Renal pelvis (tissue), 4 donors: Measurements from ENCODE around the gene ATF6. TPM values are rescaled to one million over a fixed set of nuclear protein-coding genes. Genes with fewer than 3 reads are reported as not detected.
A peak's percentile ranks its signal among the peaks of the same experiment; 100 is the strongest.
"Not testable (repeated sequence)": the region's sequence is repeated elsewhere in the genome, so short reads cannot be mapped to it uniquely, and the experiment has no call there.

Experiments used
- DNase-seq: peaks from one replicate; pipeline ENCODE4 v3.0.0-alpha.2; 2013
- polyA plus RNA-seq, 3 donors: library from polyadenylated mRNA; unstranded; fragments of 120-200 nt; gene quantifications; one replicate each; pipeline ENCODE4 v1.2.1, GENCODE V29; 2013; ENCODE audit not compliant: insufficient read length in 3 of 3

The ATF6 gene
- polyA plus RNA-seq, 3 donors, result 26.6 to 32.6 (median 27.5) TPM

DNA sequence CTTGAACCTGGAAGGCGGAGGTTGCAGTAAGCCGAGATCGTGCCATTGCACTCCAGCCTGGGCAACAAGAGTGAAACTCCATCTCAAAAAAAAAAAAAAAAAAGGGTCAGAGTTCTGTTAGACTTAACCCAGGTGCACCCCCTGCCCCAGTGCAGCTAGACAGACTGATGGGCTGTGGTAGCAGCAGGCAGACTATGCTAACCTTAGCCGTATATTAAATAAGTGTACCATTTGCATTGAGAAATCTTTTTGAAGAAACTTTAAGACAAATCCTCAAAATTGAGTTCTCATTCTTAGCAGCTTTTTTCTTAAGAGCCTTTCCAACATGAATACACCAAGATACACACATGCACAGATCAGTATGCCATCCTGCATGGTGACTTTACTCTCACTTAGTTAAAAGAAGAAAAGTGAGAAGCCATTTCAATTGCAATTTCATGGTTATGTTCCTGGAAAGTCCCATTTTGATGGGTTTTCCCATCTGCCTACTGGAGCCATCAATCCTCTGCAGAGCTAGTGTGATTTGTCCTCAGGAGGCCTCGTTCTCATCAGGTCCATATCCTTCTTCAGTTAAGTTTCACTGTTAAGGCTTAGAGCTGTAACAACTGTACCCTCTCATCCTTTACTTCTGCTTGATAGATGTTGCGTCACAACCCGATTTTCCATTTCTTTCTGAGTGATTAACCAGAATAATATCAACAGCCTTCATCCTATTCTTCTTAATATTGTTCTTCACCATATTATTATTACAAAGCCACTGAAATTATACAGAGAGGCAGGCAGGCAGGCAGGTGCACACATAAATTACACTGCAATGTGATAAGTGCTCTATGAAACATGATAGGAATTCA is 37.5 kb upstream of the ATF6 start:
- DNase-seq, result no peak

DNA sequence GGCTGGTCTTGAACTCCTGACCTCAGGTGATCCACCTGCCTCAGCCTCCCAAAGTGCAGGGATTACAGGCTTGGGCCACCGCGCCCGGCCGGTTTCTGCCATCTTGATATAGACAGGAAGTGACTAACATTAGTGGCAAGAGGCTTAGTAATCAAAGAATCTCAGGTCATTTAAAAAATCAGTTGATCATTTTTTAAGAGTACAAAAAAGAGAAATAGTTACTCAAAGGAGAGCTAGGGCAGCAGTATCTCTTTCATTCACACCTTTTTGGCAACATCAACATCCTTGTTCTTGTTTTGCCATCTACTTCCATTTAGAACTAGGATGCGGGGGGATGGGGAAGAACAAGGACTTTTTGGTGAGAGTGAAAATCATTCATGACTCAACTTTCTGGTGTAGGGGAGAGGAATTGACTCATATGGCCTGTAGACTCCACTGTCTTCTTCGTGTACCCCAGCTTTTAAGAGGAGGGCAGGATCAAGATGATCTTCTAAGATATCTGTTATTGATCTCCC is 36.0 kb upstream of the ATF6 start:
- no peak for DNase-seq

DNA sequence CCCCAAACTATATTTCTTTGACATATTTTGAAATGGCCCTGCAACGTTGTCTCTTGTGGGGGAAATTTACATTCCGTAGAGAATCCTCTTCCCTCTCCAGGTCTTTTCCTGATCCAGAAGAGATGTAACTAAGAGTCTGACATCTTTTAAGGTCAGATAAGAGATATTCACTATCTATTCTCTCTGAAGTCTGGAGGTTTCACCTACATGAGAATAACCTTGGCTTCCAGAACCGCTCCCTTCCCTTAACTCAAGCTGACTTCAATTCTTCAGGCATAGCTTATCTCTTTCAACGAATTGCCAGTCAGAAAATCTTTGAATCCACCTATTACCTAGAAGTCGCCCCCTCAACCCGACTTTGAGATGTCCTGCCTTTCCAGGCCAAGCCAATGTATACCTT is 34.9 kb upstream of the ATF6 start:
- no peak for DNase-seq

DNA sequence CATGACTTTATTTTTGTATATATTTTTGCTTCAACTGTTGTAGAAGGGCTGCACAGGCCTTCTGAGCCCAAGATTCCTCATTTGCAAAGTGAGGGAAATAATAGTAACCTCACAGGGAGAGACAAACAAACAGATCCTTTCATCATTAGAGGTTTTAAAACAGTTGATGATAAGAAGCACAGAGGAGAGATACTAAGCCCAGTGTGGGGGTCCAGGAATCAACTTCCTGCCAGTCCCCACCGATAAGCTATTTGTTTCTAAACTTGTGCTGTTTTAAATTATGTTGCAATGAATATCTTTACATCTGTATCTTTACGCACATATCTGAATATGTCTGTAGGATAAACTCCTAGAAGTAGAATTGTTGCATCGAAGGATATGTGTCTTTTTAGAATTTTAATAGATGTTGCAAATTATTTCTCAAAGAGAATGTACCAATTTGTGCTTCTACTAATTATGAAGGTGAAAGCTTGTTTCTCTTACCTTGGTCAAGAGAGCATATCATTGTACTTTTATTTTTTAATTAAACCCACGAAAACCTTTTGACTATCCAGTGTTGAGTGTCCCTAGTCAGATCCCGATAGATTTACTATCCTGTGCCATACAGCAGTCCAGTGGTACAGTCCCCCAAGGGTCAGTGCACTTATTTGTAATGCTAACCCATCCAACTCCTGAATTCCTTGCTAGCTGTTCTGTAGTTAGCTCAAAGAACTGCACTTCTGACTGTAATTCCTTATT is 34.0 kb upstream of the ATF6 start:
- DNase-seq, result no peak

DNA sequence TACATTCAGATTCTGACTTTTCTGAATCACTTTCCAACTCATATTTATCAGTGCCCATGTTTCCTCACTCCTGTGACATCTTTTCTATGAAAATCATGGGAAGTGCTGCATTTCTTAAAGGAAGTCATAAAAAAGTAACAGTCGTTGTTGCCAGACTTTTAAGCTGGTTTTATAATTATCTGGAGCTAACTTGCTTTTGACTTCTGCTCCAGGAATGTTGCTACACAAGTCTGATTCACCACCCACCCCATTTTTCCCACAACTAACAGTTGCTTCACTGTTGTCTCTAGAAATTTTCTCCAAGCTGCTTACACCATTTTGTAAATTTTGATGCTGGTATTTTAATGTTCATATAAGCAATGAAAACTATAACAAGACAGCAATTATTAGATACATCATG is 32.6 kb upstream of the ATF6 start:
- DNase-seq, result no peak

DNA sequence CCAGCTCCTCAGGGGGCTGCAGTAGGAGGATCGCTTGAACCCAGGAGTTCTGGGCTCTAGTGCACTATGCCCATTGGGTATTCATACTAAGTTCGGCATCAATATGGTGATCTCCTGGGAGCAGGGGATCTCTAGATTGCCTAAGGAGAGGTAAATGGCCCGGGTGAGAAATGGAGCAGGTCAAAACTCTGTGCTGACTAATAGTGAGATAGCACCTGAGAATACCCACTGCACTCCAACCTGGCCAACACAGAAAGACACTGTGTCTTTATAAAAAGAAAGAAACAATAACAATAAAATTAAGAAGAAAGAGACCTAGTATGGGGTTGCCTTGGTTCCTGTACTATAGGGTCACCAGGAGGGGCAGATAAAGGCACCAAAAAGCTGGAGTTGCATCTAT is 30.3 kb upstream of the ATF6 start:
- no peak for DNase-seq

DNA sequence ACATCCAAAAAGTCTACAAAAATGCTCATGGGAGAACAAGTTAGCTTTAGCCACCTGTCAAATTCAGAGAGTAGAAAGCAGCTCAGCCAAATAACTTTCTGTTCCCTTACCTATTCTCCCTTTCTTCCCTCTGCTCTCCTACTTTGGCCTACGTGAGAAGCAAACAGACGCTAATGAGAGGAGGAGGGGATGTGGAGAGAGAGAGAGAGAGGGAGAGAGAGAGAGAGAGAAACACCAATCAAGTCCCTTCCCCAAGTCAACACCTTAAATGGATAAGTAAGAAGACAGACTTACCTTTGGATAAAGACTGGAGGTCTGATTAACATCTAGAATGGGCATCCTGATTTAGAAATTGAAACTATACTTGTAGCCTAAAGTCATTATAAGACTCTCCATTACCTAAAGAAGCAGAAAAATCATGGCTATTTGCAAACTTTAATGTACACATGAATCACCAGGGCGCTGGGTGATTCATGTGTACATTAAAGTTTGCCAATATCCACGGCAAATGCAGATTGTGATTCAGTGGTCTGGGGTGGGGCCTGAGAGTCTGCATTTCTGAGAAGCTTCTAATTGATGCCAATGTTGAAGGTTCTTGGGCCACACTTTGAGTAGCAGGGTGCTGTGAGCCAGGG is 29.7 kb upstream of the ATF6 start:
- DNase-seq, result no peak

DNA sequence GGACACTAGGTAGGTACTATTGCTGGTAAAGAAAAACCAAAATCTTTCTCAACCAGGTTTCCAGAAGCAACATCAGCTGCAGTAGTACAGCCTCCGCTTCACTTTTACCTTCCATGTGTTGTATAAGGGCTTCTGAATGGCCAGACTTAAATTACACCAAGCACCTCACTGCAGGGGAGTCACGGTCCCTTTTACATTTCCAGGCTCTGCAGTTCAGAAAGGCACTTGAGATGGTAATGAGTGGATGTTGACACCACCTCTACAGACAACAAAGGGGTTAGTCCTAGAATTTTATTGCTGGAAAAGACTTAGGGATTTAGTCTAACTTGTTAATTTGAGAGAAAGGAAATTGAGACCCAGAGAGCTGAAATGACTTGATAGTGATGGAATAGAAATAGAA is 28.5 kb upstream of the ATF6 start:
- no peak for DNase-seq

DNA sequence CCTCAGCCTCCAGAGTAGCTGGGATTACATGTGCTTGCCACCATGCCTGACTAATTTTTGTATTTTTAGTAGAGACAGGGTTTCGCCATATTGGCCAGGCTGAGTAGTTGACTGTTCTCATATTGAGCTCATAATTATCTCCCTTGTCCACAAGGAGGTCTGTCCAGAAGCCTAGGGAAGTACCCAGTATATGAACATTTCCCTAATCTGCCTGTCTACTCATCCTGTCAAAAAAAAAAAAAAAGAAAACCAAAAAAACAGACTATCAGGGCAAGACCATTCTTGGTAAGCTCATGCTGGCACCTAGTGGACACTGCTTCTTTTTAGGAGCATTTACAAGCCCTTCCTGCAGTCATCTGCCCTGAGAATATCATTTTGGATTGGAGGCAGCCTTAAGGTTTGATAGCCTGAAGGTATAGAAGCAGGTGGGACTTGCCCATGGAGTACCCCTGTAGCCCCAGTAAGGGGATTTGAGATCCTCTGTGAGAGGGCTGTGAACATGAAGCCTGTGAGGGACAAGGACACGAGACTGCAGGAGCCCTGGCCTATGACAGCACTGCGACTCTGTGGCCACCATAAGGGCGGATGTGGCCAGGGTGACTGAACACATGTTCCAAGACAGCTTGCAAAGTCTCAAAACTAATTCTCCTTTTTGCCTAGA is 27.4 kb upstream of the ATF6 start:
- no peak for DNase-seq

DNA sequence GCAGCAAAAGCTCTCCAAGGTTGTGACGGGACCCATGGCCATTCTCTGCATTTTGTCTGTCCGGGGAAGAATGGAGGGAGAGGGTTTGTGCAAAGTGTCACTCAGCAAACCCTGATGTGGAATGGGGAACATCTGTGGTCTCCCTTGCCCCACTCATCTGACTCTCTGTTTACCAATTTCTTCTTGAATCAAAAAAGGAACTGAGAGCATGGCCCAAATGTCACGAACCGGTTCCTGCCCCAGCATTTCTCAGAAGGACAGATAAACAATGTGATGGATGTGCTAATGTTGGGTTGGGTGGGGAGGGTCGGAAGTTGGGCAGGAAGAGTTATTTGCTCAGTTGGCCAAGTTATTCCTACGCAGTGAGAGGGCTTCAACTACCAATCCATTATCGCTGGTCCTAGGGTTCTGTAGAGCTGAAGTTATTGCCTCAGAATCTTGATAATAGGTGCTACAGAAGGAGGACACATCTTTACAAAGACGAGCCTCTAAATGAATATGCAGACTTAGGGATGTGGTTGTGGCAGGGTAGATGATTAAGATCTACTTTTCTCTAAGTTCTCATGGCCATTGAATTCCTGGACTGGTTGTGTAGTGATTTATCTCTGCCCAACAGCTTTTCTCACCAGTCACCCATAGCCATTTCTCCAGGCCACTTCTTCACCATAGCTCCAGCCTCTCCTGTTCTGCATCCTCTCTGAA is 26.1 kb upstream of the ATF6 start:
- DNase-seq, result no peak

DNA sequence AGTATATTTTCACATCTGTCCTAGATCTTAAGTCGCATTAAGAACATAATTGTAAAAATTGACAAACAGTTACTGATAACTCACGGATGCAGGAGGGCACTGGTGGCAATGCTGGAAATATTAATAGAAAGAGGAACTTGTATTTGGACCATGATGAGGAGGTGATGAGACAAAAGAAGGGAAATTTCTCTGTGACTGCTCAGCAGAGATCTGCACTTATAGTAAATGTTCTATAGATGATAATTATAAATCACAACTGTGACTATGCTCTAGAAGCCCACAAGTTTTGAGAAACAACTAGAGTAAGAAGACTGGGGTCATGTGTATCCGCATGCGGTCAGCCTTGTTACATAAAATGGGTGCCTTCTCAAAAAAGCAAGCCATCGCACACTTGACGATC is 25.2 kb upstream of the ATF6 start:
- DNase-seq, result no peak

DNA sequence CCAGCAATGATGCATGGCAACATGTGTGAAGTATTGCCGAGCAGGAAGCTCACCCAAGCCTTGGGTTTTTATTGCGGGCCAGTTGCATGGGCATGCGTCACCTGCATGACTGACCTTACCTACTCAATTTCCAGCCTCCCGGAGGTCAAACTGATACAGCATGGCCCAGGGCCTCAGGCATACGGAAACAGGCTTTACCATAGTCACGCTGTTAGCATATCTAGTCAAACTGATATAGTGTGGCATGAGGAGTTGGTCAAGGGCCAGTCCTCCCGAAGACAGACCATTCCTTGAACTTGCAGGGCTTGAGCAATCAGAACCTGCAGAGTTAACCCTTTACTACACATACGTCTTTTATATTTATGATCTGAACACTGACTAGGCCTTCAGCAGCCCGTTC is 22.9 kb upstream of the ATF6 start:
- no peak for DNase-seq

DNA sequence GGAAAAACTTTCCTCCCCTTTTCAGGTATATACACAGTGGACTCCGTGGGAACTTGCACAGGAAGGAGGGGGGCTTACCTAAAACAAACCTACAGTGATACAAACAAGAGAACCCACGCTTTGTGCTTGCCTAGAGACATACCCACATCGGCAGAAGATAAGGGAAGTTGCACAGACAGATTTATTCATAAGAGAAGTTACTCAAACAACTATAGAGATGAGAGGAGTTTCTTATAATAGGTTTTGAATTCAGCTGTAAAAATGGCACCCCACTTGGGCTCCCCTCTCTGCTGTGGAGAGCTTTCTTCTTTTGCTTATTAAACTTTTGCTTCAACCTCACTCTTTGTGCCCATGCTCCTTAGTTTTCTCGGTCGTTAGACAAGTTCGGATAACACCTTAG is 18.3 kb upstream of the ATF6 start:
- no peak for DNase-seq

DNA sequence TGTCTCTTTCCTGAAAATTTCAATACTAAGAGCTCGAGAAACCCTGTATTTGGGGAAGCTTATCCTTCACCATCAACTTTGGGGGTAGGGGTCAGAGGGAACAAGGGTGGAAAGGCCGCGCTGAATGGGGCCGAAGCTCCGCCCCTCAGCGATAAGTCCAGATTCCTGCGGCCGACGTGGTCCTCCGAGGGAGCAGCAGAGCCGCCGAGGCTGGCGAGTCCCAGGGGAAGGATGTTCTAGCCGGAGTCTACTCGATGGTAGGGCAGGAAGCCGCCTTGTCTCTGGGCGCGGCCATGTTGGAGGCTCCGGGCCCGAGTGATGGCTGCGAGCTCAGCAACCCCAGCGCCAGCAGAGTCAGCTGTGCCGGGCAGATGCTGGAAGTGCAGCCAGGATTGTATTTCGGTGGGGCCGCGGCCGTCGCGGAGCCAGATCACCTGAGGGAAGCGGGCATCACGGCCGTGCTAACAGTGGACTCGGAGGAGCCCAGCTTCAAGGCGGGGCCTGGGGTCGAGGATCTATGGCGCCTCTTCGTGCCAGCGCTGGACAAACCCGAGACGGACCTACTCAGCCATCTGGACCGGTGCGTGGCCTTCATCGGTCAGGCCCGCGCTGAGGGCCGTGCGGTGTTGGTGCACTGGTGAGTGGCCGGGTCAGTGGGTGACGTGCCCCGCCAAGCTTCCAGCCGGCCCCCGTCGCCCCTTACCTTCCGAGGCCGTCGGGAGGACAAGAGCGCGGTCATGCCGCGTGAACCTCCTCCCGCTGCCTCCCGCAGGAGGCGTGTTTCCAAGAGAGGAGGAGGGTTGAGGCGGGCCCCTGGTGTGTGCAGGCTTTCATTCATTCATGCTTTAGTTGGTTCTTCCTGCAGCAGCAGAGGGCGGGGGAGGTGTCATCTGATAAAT is 16.4 kb upstream of the ATF6 start, which contains the start of gene DUSP12:
Gene DUSP12, plus strand, starts transcription at position 278 of the 899 bp plus-strand sequence. Its CDS starts 16 bp downstream, at position 294.
- peak; percentile 94 for DNase-seq

DNA sequence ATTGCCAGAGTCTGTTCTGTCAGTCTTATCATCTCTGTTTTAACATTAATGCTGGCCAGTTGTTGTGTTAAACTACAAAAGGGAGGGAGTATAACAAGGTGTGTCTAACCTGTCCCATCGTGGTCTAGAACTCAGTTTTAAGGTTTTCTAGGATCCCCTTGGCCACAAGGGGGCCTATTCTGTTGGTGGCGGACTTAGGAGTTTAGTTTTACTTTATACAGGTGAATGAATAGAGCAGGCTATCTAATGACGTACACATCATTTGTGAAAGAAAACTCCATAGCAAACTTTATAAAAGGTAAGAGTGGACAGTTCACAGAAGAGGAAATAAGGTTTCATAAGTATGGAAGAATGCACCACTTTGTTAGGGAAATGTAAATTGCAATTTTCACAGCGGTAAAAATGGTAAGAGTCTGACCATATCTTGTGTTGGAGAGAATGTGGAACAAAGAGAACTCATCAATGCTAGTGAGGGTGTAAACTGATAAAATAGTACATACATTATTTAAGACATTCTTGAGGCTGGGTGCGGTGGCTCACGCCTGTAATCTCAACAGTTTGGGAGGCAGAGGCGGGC is 2.5 kb upstream of the ATF6 start:
- DNase-seq, result no peak

DNA sequence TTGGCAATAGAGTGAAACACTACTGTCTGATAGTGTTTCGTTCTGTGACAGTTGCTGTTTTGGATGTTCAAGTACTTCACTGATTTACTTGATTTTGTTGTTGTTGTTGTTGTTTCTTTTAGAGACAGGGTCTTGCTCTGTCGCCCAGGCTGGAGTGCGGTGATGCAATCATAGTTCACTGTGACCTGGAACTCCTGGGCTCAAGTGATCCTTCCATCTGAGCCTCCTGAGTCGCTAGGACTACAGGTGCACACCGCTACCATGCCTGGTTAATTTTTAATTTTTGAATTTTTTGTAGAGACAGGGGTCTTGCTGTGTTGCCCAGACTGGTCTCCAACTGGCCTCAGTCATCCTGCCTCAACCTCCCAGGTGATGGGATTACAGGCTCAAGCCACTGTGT is 2.3 kb downstream of the ATF6 start:
- no peak for DNase-seq

DNA sequence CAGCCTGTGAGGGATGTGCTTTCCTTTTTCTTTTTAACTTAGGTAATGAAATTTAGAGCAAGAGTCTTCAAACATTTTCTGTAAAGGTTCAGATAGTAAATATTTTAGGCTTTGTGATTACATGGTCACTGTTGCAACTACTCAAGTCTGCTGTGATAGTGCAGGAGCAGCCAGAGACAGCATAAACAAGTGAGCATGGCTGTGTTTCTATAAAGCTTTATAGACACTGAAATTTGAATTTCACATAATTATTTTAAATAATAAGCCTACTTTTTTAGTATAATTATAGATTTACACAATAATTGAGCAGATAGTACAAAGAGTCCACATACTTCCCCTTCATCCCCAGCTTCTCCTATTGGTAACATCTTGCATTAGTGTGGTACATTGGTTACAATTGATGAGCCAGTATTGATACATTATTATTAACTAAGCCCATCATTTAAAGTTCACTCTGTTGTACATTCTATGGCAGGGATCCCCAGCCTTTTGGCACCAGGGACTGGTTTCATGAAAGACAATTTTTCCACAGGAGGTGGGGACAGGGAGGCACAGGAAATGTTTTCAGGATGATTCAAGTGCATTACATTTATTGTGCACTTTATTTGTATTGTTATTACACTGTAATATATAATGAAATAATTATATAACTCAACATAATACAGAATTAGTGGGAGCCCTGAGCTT is 3.0 kb downstream of the ATF6 start:
- DNase-seq, result no peak

DNA sequence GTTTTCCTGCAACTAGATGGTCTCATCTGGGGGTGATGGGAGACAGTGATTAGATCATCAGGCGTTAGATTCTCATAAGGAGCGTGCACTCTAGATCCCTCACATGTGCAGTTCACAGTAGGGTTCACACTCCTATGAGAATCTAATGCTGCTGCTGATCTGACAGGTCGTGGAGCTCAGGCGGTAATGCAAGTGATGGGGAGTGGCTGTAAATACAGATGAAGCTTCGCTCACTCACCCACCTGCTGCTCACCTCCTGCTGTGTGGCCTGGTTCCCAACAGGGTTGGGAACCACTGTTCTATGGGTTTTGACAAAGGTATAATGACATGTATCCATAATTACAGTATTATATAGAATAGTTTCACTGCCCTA is 3.5 kb downstream of the ATF6 start:
- not testable (repeated sequence) for DNase-seq

DNA sequence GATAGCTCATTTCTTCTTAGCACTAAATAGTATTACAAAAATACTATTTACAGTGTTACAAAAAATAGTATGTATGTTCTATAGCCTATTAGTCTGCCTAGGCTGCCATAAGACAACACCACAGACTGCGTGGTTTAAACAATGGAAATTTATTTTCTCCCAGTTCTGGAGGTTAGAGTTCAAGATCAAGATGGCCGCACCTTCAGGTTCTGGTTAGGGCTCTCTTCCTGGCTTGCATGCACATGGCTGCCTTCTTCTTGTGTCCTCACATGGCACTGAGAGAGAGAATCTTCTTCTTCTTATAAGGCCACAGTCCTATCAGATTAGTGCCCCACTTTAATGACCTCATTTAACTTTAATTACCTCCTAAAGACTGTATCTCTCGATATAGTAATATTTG is 4.1 kb downstream of the ATF6 start:
- no peak for DNase-seq
